GM18517 (cell line): ENCODE measurements around the gene SELENOS.
A peak's percentile ranks its signal among the peaks of the same experiment; 100 is the strongest.

Experiments
- ATAC-seq: cut with Tn5 transposase; IDR thresholded peaks from one replicate; pipeline ENCODE4 v1.9.1; 2021; ENCODE audit warnings: mild to moderate bottlenecking, moderate library complexity; ENCODE audit not compliant: unreplicated experiment

Gene SELENOS

GRCh38 chr15:101251830-101252820 is 25.2 kb downstream of the SELENOS start, which contains the start of gene CHSY1:
Gene CHSY1 (minus strand): TSS chr15:101252048. CDS start chr15:101251456, 592 bp downstream.
- ATAC-seq, result peak; percentile 64

GRCh38 chr15:101250873-101251829 is 26.1 kb downstream of the SELENOS start:
- ATAC-seq, result peak; percentile 36

- ATAC-seq, result no peak
These were observed 26.9 kb downstream of the SELENOS start for GRCh38 chr15:101250341-101250831.

- ATAC-seq, result no peak
These were observed 29.0 kb downstream of the SELENOS start for GRCh38 chr15:101248274-101248673.

- no peak for ATAC-seq
These were observed 30.2 kb downstream of the SELENOS start for GRCh38 chr15:101246824-101247745.

- no peak for ATAC-seq
These were observed 30.9 kb downstream of the SELENOS start for GRCh38 chr15:101246391-101246790.

- ATAC-seq, result no peak
These were observed 32.2 kb downstream of the SELENOS start for GRCh38 chr15:101244889-101245668.

- no peak for ATAC-seq
These were observed 33.1 kb downstream of the SELENOS start for GRCh38 chr15:101244036-101244781.

- ATAC-seq, result no peak
These were observed 33.9 kb downstream of the SELENOS start for GRCh38 chr15:101243420-101243819.

GRCh38 chr15:101242999-101243336 is 34.3 kb downstream of the SELENOS start:
- no peak for ATAC-seq

- peak; percentile 88 for ATAC-seq
These were observed 34.9 kb downstream of the SELENOS start for GRCh38 chr15:101242160-101242998.

- no peak for ATAC-seq
These were observed 36.9 kb downstream of the SELENOS start for GRCh38 chr15:101240358-101240757.

GRCh38 chr15:101239724-101240136 is 37.6 kb downstream of the SELENOS start:
- ATAC-seq, result no peak

- ATAC-seq, result no peak
These were observed 40.0 kb downstream of the SELENOS start for GRCh38 chr15:101237251-101237650.

GRCh38 chr15:101233651-101234280 is 43.5 kb downstream of the SELENOS start:
- ATAC-seq, result no peak

GRCh38 chr15:101232677-101233076 is 44.6 kb downstream of the SELENOS start:
- ATAC-seq, result no peak

GRCh38 chr15:101228313-101228712 is 49.0 kb downstream of the SELENOS start:
- no peak for ATAC-seq
